ENCODE data around the gene CD300H.

CD300H gene

GRCh38 chr17:74549343-74549742, 18.0 kb downstream of the CD300H start:
- no peak for DNase-seq (ENCODE audit: low read depth)

- DNase-seq (ENCODE audit: low read depth) = no peak
These were observed 19.6 kb downstream of the CD300H start for GRCh38 chr17:74547736-74548135.

- DNase-seq (ENCODE audit: low read depth) = no peak
These were observed 20.0 kb downstream of the CD300H start for GRCh38 chr17:74547264-74547663.

GRCh38 chr17:74546586-74546985, 20.7 kb downstream of the CD300H start:
- no peak for DNase-seq (ENCODE audit: low read depth)

GRCh38 chr17:74545843-74546230, 21.5 kb downstream of the CD300H start, which contains the start of gene CD300C:
CD300C (minus strand) TSS chr17:74546115; CDS start chr17:74545782, 333 bp downstream.
- no peak for DNase-seq (ENCODE audit: low read depth)

- no peak for DNase-seq (ENCODE audit: low read depth)
These were observed 22.1 kb downstream of the CD300H start for GRCh38 chr17:74544991-74545842.

GRCh38 chr17:74543891-74544760, 23.2 kb downstream of the CD300H start:
- DNase-seq (ENCODE audit: low read depth) = no peak

GRCh38 chr17:74543406-74543805, 23.9 kb downstream of the CD300H start:
- no peak for DNase-seq (ENCODE audit: low read depth)

- DNase-seq (ENCODE audit: low read depth) = no peak
These were observed 24.5 kb downstream of the CD300H start for GRCh38 chr17:74542727-74543383.

- no peak for DNase-seq (ENCODE audit: low read depth)
These were observed 25.1 kb downstream of the CD300H start for GRCh38 chr17:74542166-74542565.

GRCh38 chr17:74541176-74542111, 25.9 kb downstream of the CD300H start:
- DNase-seq (ENCODE audit: low read depth) = no peak

GRCh38 chr17:74539281-74539820, 28.0 kb downstream of the CD300H start:
- no peak for DNase-seq (ENCODE audit: low read depth)

- DNase-seq (ENCODE audit: low read depth) = no peak
These were observed 30.4 kb downstream of the CD300H start for GRCh38 chr17:74536890-74537289.

- no peak for DNase-seq (ENCODE audit: low read depth)
These were observed 35.2 kb downstream of the CD300H start for GRCh38 chr17:74532115-74532514.

- no peak for DNase-seq (ENCODE audit: low read depth)
These were observed 36.0 kb downstream of the CD300H start, which contains the start of gene CD300LB for GRCh38 chr17:74531231-74531761. CD300LB (minus strand) TSS chr17:74531475; CDS start chr17:74531350, 125 bp downstream.

GRCh38 chr17:74530831-74531150, 36.5 kb downstream of the CD300H start:
- DNase-seq (ENCODE audit: low read depth) = no peak

GRCh38 chr17:74529243-74529642, 38.1 kb downstream of the CD300H start:
- DNase-seq (ENCODE audit: low read depth) = no peak

- no peak for DNase-seq (ENCODE audit: low read depth)
These were observed 38.7 kb downstream of the CD300H start for GRCh38 chr17:74528491-74529199.

GRCh38 chr17:74527756-74528155, 39.6 kb downstream of the CD300H start:
- DNase-seq (ENCODE audit: low read depth) = no peak

- DNase-seq (ENCODE audit: low read depth) = no peak
These were observed 40.2 kb downstream of the CD300H start for GRCh38 chr17:74527081-74527480.

All from stromal cell of bone marrow (primary cell).